HG02981 (cell line): ENCODE measurements around the gene PLXNA2.

Experiments used
- ATAC-seq: cut with Tn5 transposase; IDR thresholded peaks from one replicate; pipeline ENCODE4 v1.9.1; 2021; ENCODE audit warnings: mild to moderate bottlenecking, moderate library complexity; ENCODE audit not compliant: unreplicated experiment

PLXNA2 gene

GRCh38 chr1:208166340-208167138 lies 77.6 kb downstream of the PLXNA2 start:
- no peak for ATAC-seq

GRCh38 chr1:208165659-208166058 lies 78.5 kb downstream of the PLXNA2 start:
- ATAC-seq: no peak

- ATAC-seq: no peak
Measured at GRCh38 chr1:208164609-208165008, 79.6 kb downstream of the PLXNA2 start.

GRCh38 chr1:208163539-208163938 lies 80.6 kb downstream of the PLXNA2 start:
- no peak for ATAC-seq

- no peak for ATAC-seq
Measured at GRCh38 chr1:208162903-208163302, 81.3 kb downstream of the PLXNA2 start.

GRCh38 chr1:208161656-208162375 lies 82.4 kb downstream of the PLXNA2 start:
- ATAC-seq: no peak

- no peak for ATAC-seq
Measured at GRCh38 chr1:208161005-208161404, 83.2 kb downstream of the PLXNA2 start.

- ATAC-seq: no peak
Measured at GRCh38 chr1:208160259-208160819, 83.8 kb downstream of the PLXNA2 start.

GRCh38 chr1:208159555-208160258 lies 84.5 kb downstream of the PLXNA2 start:
- ATAC-seq: no peak

- ATAC-seq: no peak
Measured at GRCh38 chr1:208158640-208159554, 85.3 kb downstream of the PLXNA2 start.

- ATAC-seq: no peak
Measured at GRCh38 chr1:208157769-208158168, 86.4 kb downstream of the PLXNA2 start.

- ATAC-seq: no peak
Measured at GRCh38 chr1:208156741-208157140, 87.4 kb downstream of the PLXNA2 start.

GRCh38 chr1:208156310-208156709 lies 87.9 kb downstream of the PLXNA2 start:
- no peak for ATAC-seq

- ATAC-seq: no peak
Measured at GRCh38 chr1:208154679-208155642, 89.2 kb downstream of the PLXNA2 start.

- no peak for ATAC-seq
Measured at GRCh38 chr1:208154040-208154439, 90.1 kb downstream of the PLXNA2 start.

- no peak for ATAC-seq
Measured at GRCh38 chr1:208153386-208153785, 90.8 kb downstream of the PLXNA2 start.

- no peak for ATAC-seq
Measured at GRCh38 chr1:208151728-208152598, 92.2 kb downstream of the PLXNA2 start.

GRCh38 chr1:208150833-208151458 lies 93.2 kb downstream of the PLXNA2 start:
- ATAC-seq: no peak
